ENCODE data around the gene ARMCX5. TPM values are rescaled to one million over a fixed set of nuclear protein-coding genes. Genes with fewer than 3 reads are reported as not detected.

ARMCX5 gene
- total RNA-seq, 1 experiment from 2014 or later, result 14.6 TPM

- Histone ChIP-seq H4K8ac (replicated peaks; ENCODE audit: insufficient read length, low read depth, low read length) (no peak overlapping the region), H2BK120ac (ENCODE audit: low read depth, low read length, poor library complexity, severe bottlenecking) (no peak overlapping the region), H2BK12ac (ENCODE audit: insufficient read length, low read depth, low read length) (no peak overlapping the region), H4K91ac (ENCODE audit: insufficient read length, low read depth, low read length) (no peak overlapping the region), H3K27me3 (ENCODE audit: insufficient read depth, low read length) (no peaks in the 10 kb centered on the region), H3T11ph (ENCODE audit: low read length) (no peak overlapping the region), H3K4me2 (ENCODE audit: insufficient read depth, insufficient read length, low read length) (no peak overlapping the region), H3K4me1 (ENCODE audit: insufficient read depth, low read length) (no peaks in the 10 kb centered on the region), H3K56ac (ENCODE audit: insufficient read length, low read depth, low read length) (no peak overlapping the region), H2BK15ac (ENCODE audit: low read depth, low read length) (no peak overlapping the region), H3K79me1 (ENCODE audit: insufficient read depth, low read depth, low read length, poor library complexity, severe bottlenecking) (no peaks in the 10 kb centered on the region), H3K27ac (ENCODE audit: insufficient read length, low read depth, low read length) (no peak overlapping the region), H2AK5ac (ENCODE audit: insufficient read length, low read length) (no peak overlapping the region), H2AFZ (ENCODE audit: low read length) (no peak overlapping the region), H3K23me2 (ENCODE audit: insufficient read length, low read depth, low read length, poor library complexity, severe bottlenecking) (no peaks in the 10 kb centered on the region), H2BK20ac (ENCODE audit: low read depth, low read length, poor library complexity, severe bottlenecking) (no peak overlapping the region), H3K9me3 (ENCODE audit: control insufficient read depth, low read depth, low read length) (peaks cover 14% of the 10 kb centered on the region), H3K23ac (ENCODE audit: insufficient read length, low read depth, low read length) (no peak overlapping the region), H2BK5ac (ENCODE audit: insufficient read length, low read length) (no peak overlapping the region), H4K20me1 (ENCODE audit: control insufficient read depth, insufficient read depth, insufficient read length) (no peaks in the 10 kb centered on the region), H3K79me2 (ENCODE audit: insufficient read depth, low read length) (no peaks in the 10 kb centered on the region), H3K4ac (ENCODE audit: low read depth, low read length) (no peak overlapping the region), H3K9ac (ENCODE audit: extremely low read depth, insufficient read length, low read length) (no peak overlapping the region), H3K18ac (ENCODE audit: insufficient read length, low read depth, low read length) (no peak overlapping the region), H3K14ac (ENCODE audit: insufficient read depth, low read length) (no peak overlapping the region), H4K5ac (ENCODE audit: insufficient read length, low read depth, low read length) (no peak overlapping the region)
- H3K27ac Mint-ChIP-seq, result no peak overlapping the region
- H3K9me3 Mint-ChIP-seq, result peaks cover 75 to 81% of the 10 kb centered on the region in 2 experiments
- H3K36me3 Mint-ChIP-seq (ENCODE audit: insufficient read depth in 1 of 3, low read depth in 3 of 3), result peaks cover 17 to 36% (median 19%) of the 10 kb centered on the region in 3 experiments; a peak in 6 of 7 replicates
- no peak for TF ChIP-seq CTCF (conservative IDR thresholded peaks at IDR 0.05)
- no peak for DNase-seq
- H3K27me3 Mint-ChIP-seq (ENCODE audit: low read depth), result no peaks in the 10 kb centered on the region
- no CpG with 5 or more reads among the region's 1 CpG for WGBS (ENCODE audit: extremely low coverage, insufficient read length, low lambda C conversion rate)
- H3K4me3 Mint-ChIP-seq, result no peak overlapping the region
- no peaks in the 10 kb centered on the region for H3K4me1 Mint-ChIP-seq
Observed at GRCh38 chrX:102637561-102637960, 38.2 kb downstream of the ARMCX5 start.

Measured in H9 (cell line).